Posterior cingulate gyrus (tissue), 11 donors: Measurements from ENCODE around the gene ADM.

Experiments used
- DNase-seq, 10 donors: peaks; one replicate each; pipeline versions ENCODE4 v3.0.0 to v3.0.0-alpha.2; 2020 to 2021; ENCODE audit warnings: mixed read lengths in 3 of 10
- intact Hi-C: fragments of 100-400 bp; cut with DNase I; formaldehyde crosslinking; loops from one replicate; pipeline ENCODE4 v1.15.1; 2023

The ADM gene

GRCh38 chr11:10325277-10326011 is 20.6 kb downstream of the ADM start:
- intact Hi-C loops = no loop called here

GRCh38 chr11:10326012-10326964 is 21.4 kb downstream of the ADM start:
- DNase-seq = peak in 1 of 10 donors; percentile 65
- intact Hi-C loops = no loop called here

More at GRCh38 chr11:10325277-10326011, 20.6 kb downstream of the ADM start:
- DNase-seq = no peak

GRCh38 chr11:10327254-10327653 is 22.4 kb downstream of the ADM start:
- DNase-seq = no peak
- intact Hi-C loops = no loop called here

GRCh38 chr11:10328314-10329098 is 23.6 kb downstream of the ADM start:
- intact Hi-C loops = no loop called here
- DNase-seq = no peak

GRCh38 chr11:10329356-10329755 is 24.5 kb downstream of the ADM start:
- intact Hi-C loops = no loop called here
- DNase-seq = no peak

GRCh38 chr11:10329935-10330334 is 25.1 kb downstream of the ADM start:
- no peak for DNase-seq
- intact Hi-C loops = no loop called here

GRCh38 chr11:10331548-10332289 is 26.8 kb downstream of the ADM start:
- intact Hi-C loops = no loop called here

GRCh38 chr11:10333490-10333889 is 28.6 kb downstream of the ADM start:
- DNase-seq = no peak
- intact Hi-C loops = no loop called here

More at GRCh38 chr11:10331548-10332289, 26.8 kb downstream of the ADM start:
- DNase-seq = no peak

- no peak for DNase-seq
- intact Hi-C loops = no loop called here
These were observed 33.4 kb downstream of the ADM start for GRCh38 chr11:10338287-10338686.

- no peak for DNase-seq
- intact Hi-C loops = no loop called here
These were observed 43.9 kb downstream of the ADM start for GRCh38 chr11:10348650-10349280.

- intact Hi-C loops = no loop called here
- no peak for DNase-seq
These were observed 44.4 kb downstream of the ADM start for GRCh38 chr11:10349281-10349665.

GRCh38 chr11:10349806-10350205 is 44.9 kb downstream of the ADM start:
- intact Hi-C loops = no loop called here
- DNase-seq = no peak

- intact Hi-C loops = no loop called here
- DNase-seq = no peak
These were observed 45.5 kb downstream of the ADM start for GRCh38 chr11:10350334-10350733.

GRCh38 chr11:10351435-10351764 is 46.5 kb downstream of the ADM start:
- intact Hi-C loops = no loop called here
- no peak for DNase-seq

GRCh38 chr11:10351765-10352641 is 47.1 kb downstream of the ADM start:
- intact Hi-C loops = no loop called here
- DNase-seq = no peak

- DNase-seq = no peak
- intact Hi-C loops = no loop called here
These were observed 48.2 kb downstream of the ADM start for GRCh38 chr11:10352921-10353550.

- intact Hi-C loops = no loop called here
These were observed 49.5 kb downstream of the ADM start for GRCh38 chr11:10354389-10354788.

GRCh38 chr11:10355257-10355661 is 50.4 kb downstream of the ADM start:
- no peak for DNase-seq
- intact Hi-C loops = no loop called here

More at GRCh38 chr11:10354389-10354788, 49.5 kb downstream of the ADM start:
- DNase-seq = no peak
